ENCODE data around the gene CASTOR1. TPM values are rescaled to one million over a fixed set of nuclear protein-coding genes. Genes with fewer than 3 reads are reported as not detected.

CASTOR1 gene
- polyA plus RNA-seq, 1 of the 3 experiments (the other 2 are of a cell fraction): 14.4 TPM

- H2AFZ ChIP-seq (ENCODE audit: low read depth): no peak overlapping the region
- H3K9ac ChIP-seq: no peak overlapping the region
- no peak for DNase-seq
- POLR2A ChIA-PET: no interaction called here
- H4K20me1 ChIP-seq (ENCODE audit: insufficient read depth): no peaks in the 10 kb centered on the region
- no peak overlapping the region for H3K4me2 ChIP-seq
- TF ChIP-seq EP300 (IDR thresholded peaks at IDR 0.05; ENCODE audit: borderline replicate concordance in 1 of 2, low read depth in 1 of 2, low read length in 1 of 2) (no peak), YY1 (IDR thresholded peaks at IDR 0.05; ENCODE audit: low read depth) (no peak), RAD21 (IDR thresholded peaks at IDR 0.05; ENCODE audit: low read length) (no peak), MXI1 (IDR thresholded peaks at IDR 0.05; ENCODE audit: low read depth, low read length) (no peak)
- TF ChIP-seq, protein P1, sequence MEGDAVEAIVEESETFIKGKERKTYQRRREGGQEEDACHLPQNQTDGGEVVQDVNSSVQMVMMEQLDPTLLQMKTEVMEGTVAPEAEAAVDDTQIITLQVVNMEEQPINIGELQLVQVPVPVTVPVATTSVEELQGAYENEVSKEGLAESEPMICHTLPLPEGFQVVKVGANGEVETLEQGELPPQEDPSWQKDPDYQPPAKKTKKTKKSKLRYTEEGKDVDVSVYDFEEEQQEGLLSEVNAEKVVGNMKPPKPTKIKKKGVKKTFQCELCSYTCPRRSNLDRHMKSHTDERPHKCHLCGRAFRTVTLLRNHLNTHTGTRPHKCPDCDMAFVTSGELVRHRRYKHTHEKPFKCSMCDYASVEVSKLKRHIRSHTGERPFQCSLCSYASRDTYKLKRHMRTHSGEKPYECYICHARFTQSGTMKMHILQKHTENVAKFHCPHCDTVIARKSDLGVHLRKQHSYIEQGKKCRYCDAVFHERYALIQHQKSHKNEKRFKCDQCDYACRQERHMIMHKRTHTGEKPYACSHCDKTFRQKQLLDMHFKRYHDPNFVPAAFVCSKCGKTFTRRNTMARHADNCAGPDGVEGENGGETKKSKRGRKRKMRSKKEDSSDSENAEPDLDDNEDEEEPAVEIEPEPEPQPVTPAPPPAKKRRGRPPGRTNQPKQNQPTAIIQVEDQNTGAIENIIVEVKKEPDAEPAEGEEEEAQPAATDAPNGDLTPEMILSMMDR (IDR thresholded peaks at IDR 0.05): no peak
- H3K27me3 ChIP-seq (ENCODE audit: insufficient read depth): no peaks in the 10 kb centered on the region
- CTCF ChIA-PET: interaction anchor here (0.9 to 1.3 kb wide), 2 partner anchors 22 to 134 kb away, joined by 4 to 6 read pairs; no protein-coding TSS in a partner anchor
- H3F3A ChIP-seq (replicated peaks; ENCODE audit: insufficient read depth): no peaks in the 10 kb centered on the region
- peaks cover 0 to 12% of the 10 kb centered on the region in 2 experiments; a peak in 2 of 4 replicates for H3K4me1 ChIP-seq (ENCODE audit: control insufficient read depth in 1 of 2, insufficient read depth in 2 of 2, low read depth in 1 of 2, low read length in 1 of 2)
- H3K4me3 ChIP-seq (ENCODE audit: low read depth in 2 of 2, low read length in 1 of 2): no peak overlapping the region
- WGBS (ENCODE audit: low lambda C conversion rate): 74% methylated on average over 10 of the region's 15 CpGs
- H3K27ac ChIP-seq (ENCODE audit: low read depth in 2 of 2, low read length in 1 of 2): no peak overlapping the region
- peaks cover 12% of the 10 kb centered on the region; the same call in 1 of the 2 replicates for H3K79me2 ChIP-seq (ENCODE audit: insufficient read depth)
- no peaks in the 10 kb centered on the region for H3K9me3 ChIP-seq
- no peaks in the 10 kb centered on the region for H3K9me2 ChIP-seq
- peaks cover 0 to 4% of the 10 kb centered on the region in 2 experiments for H3K36me3 ChIP-seq (replicated peaks in 1 of 2; ENCODE audit: control insufficient read depth in 1 of 2, insufficient read depth in 2 of 2, low read length in 1 of 2)
These were observed 47.5 kb downstream of the CASTOR1 start for GRCh38 chr22:30241576-30242371.

GRCh38 chr22:30240541-30241417 lies 48.5 kb downstream of the CASTOR1 start:
- POLR2A ChIA-PET: no interaction called here
- TF ChIP-seq POLR2AphosphoS5 (IDR thresholded peaks at IDR 0.05; ENCODE audit: low read depth, low read length): no peak
- TF ChIP-seq SIN3A (IDR thresholded peaks at IDR 0.05; ENCODE audit: borderline replicate concordance, low read depth, low read length): no peak
- TF ChIP-seq RXRA (IDR thresholded peaks at IDR 0.05; ENCODE audit: borderline replicate concordance, low read depth): no peak
- no peak for TF ChIP-seq MXI1 (IDR thresholded peaks at IDR 0.05; ENCODE audit: low read depth, low read length)
- TF ChIP-seq, protein P2, sequence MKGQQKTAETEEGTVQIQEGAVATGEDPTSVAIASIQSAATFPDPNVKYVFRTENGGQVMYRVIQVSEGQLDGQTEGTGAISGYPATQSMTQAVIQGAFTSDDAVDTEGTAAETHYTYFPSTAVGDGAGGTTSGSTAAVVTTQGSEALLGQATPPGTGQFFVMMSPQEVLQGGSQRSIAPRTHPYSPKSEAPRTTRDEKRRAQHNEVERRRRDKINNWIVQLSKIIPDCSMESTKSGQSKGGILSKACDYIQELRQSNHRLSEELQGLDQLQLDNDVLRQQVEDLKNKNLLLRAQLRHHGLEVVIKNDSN (IDR thresholded peaks at IDR 0.05; ENCODE audit: borderline replicate concordance, low read depth): no peak
- no peak for TF ChIP-seq NFIC (IDR thresholded peaks at IDR 0.05; ENCODE audit: borderline replicate concordance)
- TF ChIP-seq, protein P3, sequence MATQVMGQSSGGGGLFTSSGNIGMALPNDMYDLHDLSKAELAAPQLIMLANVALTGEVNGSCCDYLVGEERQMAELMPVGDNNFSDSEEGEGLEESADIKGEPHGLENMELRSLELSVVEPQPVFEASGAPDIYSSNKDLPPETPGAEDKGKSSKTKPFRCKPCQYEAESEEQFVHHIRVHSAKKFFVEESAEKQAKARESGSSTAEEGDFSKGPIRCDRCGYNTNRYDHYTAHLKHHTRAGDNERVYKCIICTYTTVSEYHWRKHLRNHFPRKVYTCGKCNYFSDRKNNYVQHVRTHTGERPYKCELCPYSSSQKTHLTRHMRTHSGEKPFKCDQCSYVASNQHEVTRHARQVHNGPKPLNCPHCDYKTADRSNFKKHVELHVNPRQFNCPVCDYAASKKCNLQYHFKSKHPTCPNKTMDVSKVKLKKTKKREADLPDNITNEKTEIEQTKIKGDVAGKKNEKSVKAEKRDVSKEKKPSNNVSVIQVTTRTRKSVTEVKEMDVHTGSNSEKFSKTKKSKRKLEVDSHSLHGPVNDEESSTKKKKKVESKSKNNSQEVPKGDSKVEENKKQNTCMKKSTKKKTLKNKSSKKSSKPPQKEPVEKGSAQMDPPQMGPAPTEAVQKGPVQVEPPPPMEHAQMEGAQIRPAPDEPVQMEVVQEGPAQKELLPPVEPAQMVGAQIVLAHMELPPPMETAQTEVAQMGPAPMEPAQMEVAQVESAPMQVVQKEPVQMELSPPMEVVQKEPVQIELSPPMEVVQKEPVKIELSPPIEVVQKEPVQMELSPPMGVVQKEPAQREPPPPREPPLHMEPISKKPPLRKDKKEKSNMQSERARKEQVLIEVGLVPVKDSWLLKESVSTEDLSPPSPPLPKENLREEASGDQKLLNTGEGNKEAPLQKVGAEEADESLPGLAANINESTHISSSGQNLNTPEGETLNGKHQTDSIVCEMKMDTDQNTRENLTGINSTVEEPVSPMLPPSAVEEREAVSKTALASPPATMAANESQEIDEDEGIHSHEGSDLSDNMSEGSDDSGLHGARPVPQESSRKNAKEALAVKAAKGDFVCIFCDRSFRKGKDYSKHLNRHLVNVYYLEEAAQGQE (IDR thresholded peaks at IDR 0.05; ENCODE audit: low read depth, low read length): no peak
- no peak for TF ChIP-seq TEAD4 (IDR thresholded peaks at IDR 0.05; ENCODE audit: borderline replicate concordance, insufficient read depth)
- no peak for TF ChIP-seq ELF1 (IDR thresholded peaks at IDR 0.05)
- Histone ChIP-seq H2AFZ (ENCODE audit: low read depth) (no peak overlapping the region), H4K20me1 (ENCODE audit: insufficient read depth) (no peaks in the 10 kb centered on the region), H3K27ac (ENCODE audit: low read depth in 2 of 2, low read length in 1 of 2) (no peak overlapping the region), H3K9me2 (no peaks in the 10 kb centered on the region), H3K9ac (no peak overlapping the region), H3K9me3 (no peaks in the 10 kb centered on the region), H3F3A (replicated peaks; ENCODE audit: insufficient read depth) (no peaks in the 10 kb centered on the region), H3K4me2 (no peak overlapping the region), H3K79me2 (ENCODE audit: insufficient read depth) (peaks cover 7% of the 10 kb centered on the region; the same call in 1 of the 2 replicates), H3K36me3 (replicated peaks in 1 of 2; ENCODE audit: control insufficient read depth in 1 of 2, insufficient read depth in 2 of 2, low read length in 1 of 2) (peaks cover 0 to 4% of the 10 kb centered on the region in 2 experiments), H3K4me1 (ENCODE audit: control insufficient read depth in 1 of 2, insufficient read depth in 2 of 2, low read depth in 1 of 2, low read length in 1 of 2) (peaks cover 4 to 7% of the 10 kb centered on the region in 2 experiments; a peak in 3 of 4 replicates), H3K4me3 (ENCODE audit: low read depth in 2 of 2, low read length in 1 of 2) (no peak overlapping the region), H3K27me3 (ENCODE audit: insufficient read depth) (no peaks in the 10 kb centered on the region)
- WGBS (ENCODE audit: low lambda C conversion rate): 86% methylated on average over 19 of the region's 24 CpGs
- DNase-seq: no peak
- CTCF ChIA-PET: interaction anchor here (0.8 to 1.6 kb wide), 5 partner anchors 10 to 152 kb away, joined by 3 to 6 read pairs (median 4); no protein-coding TSS in a partner anchor

Measured in SK-N-SH (cell line).